Fibroblast of lung (primary cell): Measurements from ENCODE around the gene TAPBPL. TPM values are rescaled to one million over a fixed set of nuclear protein-coding genes. Genes with fewer than 3 reads are reported as not detected.

ENCODE experiments used
- DNase-seq, 2 donors: peaks; one replicate each; pipeline versions ENCODE4 v3.0.0 to v3.0.0-alpha.2; 2010; ENCODE audit warnings: low read depth in 2 of 2
- H2AFZ ChIP-seq: 2 replicates; pipeline ENCODE4 v1.5.1; 2012; ENCODE audit warnings: low read length, control low read depth, inconsistent platforms
- H3K27ac ChIP-seq: 2 replicates; pipeline ENCODE4 v1.5.1; 2011; ENCODE audit warnings: low read length, control low read depth; ENCODE audit not compliant: insufficient read depth
- H3K27me3 ChIP-seq: 2 replicates; pipeline ENCODE4 v1.5.1; 2011; ENCODE audit warnings: mild to moderate bottlenecking, low read length; ENCODE audit not compliant: control insufficient read depth, insufficient read depth
- H3K36me3 ChIP-seq: 2 replicates; pipeline ENCODE4 v1.5.1; 2011; ENCODE audit warnings: low read length; ENCODE audit not compliant: control insufficient read depth, insufficient read depth
- H3K4me1 ChIP-seq: 2 replicates; pipeline ENCODE4 v1.5.1; 2011; ENCODE audit warnings: low read length; ENCODE audit not compliant: control insufficient read depth, insufficient read depth; ENCODE audit errors: extremely low read depth
- H3K4me2 ChIP-seq: 2 replicates; pipeline ENCODE4 v1.5.1; 2011; ENCODE audit warnings: low read length, control low read depth; ENCODE audit not compliant: insufficient read depth; ENCODE audit errors: extremely low read depth
- H3K4me3 ChIP-seq, 4 experiments: fragments of 200-600 bp in 1 of 4; sonication (generic) in 1 of 4; replicated peaks in 1 of 4; 2 replicates each; pipeline ENCODE4 v1.5.1; 2011 to 2016; ENCODE audit warnings: low read length in 4 of 4, low read depth in 3 of 4, mild to moderate bottlenecking in 3 of 4, control low read depth in 2 of 4, inconsistent platforms in 1 of 4, mixed read lengths in 1 of 4; ENCODE audit not compliant: insufficient read depth in 1 of 4; ENCODE audit errors: control extremely low read depth in 1 of 4
- H3K79me2 ChIP-seq: 2 replicates; pipeline ENCODE4 v1.5.1; 2012; ENCODE audit warnings: mild to moderate bottlenecking, low read length, inconsistent platforms; ENCODE audit not compliant: control insufficient read depth, insufficient read depth
- H3K9ac ChIP-seq: 2 replicates; pipeline ENCODE4 v1.5.1; 2011; ENCODE audit warnings: mild to moderate bottlenecking, low read length, control low read depth; ENCODE audit not compliant: insufficient read depth
- H3K9me3 ChIP-seq: 2 replicates; pipeline ENCODE4 v1.5.1; 2012; ENCODE audit warnings: low read depth, low read length; ENCODE audit not compliant: control insufficient read depth, insufficient read depth
- H4K20me1 ChIP-seq: 2 replicates; pipeline ENCODE4 v1.5.1; 2011; ENCODE audit warnings: low read length; ENCODE audit not compliant: control insufficient read depth, insufficient read depth; ENCODE audit errors: extremely low read depth
- EZH2 ChIP-seq: IDR thresholded peaks from 2 replicates; pipeline ENCODE4 v1.5.1; 2012; ENCODE audit warnings: low read length, control low read depth, mild to moderate bottlenecking; ENCODE audit errors: missing control alignments
- polyA plus RNA-seq, 2 donors: library from polyadenylated mRNA; depleted of rRNA in 1 of 2; stranded (reverse) in 1 of 2; unstranded in 1 of 2; fragments of >200 nt; gene quantifications; 2 replicates each; pipeline ENCODE4 v1.2.1, GENCODE V29; 2011 to 2012; ENCODE audit warnings: missing spikeins in 1 of 2
- total RNA-seq: library from RNA; depleted of rRNA; stranded (reverse); fragments of >200 nt; gene quantifications from 2 replicates; pipeline ENCODE4 v1.2.1, GENCODE V29; 2014
- TF ChIP-seq, protein P1 (sequence below), 2 donors: IDR thresholded peaks in 1 of 2; conservative IDR thresholded peaks in 1 of 2; 1 replicate in 1 of 2; 2 replicates in 1 of 2; pipeline ENCODE4 v1.5.1; 2011 to 2012; ENCODE audit warnings: low read length in 2 of 2, control low read depth in 1 of 2, inconsistent platforms in 1 of 2, low read depth in 1 of 2, mild to moderate bottlenecking in 1 of 2

Gene TAPBPL
- total and polyA plus RNA-seq, 2 donors (not counting 1 experiment from before 2014, with no cell fraction given): 14.0 to 17.3 TPM

DNA sequence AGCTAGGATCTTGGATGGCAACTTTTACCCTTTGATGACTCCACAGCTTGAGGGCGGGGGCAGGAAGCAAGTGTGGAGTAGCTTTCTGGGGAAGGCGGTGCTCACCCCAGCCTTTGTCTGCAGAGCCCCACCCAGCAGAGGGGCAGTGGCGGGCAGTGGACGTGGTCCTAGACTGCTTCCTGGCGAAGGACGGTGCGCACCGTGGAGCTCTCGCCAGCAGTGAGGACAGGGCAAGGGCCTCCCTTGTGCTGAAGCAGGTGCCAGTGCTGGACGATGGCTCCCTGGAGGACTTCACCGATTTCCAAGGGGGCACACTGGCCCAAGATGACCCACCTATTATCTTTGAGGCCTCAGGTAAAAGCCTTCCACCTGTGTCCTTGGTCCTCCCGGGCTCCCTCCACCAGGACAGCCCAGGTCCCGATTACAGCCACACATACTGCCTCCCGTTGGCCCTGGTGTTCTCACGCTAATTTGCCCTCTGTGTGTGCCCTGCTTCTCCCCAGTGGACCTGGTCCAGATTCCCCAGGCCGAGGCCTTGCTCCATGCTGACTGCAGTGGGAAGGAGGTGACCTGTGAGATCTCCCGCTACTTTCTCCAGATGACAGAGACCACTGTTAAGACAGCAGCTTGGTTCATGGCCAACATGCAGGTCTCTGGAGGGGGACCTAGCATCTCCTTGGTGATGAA lies 1.2 kb downstream of the TAPBPL start:
- peak overlapping the region in 2 of 4 experiments; percentile 69 to 81 for H3K4me3 ChIP-seq

DNA sequence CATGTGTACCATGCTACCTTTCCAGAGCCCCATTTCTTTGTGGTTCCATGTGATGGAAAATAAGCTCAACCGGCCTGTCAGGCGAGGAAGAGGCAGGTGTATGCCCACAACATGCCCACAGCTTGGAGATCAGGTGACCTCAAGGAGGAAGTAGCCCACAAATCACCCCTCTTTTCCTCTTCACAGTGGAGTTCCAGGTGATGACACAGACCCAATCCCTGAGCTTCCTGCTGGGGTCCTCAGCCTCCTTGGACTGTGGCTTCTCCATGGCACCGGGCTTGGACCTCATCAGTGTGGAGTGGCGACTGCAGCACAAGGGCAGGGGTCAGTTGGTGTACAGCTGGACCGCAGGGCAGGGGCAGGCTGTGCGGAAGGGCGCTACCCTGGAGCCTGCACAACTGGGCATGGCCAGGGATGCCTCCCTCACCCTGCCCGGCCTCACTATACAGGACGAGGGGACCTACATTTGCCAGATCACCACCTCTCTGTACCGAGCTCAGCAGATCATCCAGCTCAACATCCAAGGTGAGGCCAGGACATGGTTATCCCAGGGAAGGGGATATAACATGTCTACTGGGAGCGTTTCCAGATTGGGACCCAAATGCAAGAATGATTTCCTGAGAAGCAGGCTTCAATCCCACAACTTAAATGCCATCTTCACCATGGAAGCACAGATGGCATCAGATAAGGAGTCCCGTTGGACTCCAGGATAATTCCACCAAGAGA lies 5.5 kb downstream of the TAPBPL start:
- no peak for DNase-seq
- H3K79me2 ChIP-seq: no peaks in the 10 kb centered on the region
- no peaks in the 10 kb centered on the region for H3K27me3 ChIP-seq
- no peak overlapping the region for H3K27ac ChIP-seq
- no peak overlapping the region for H3K4me3 ChIP-seq
- no peaks in the 10 kb centered on the region for H3K9me3 ChIP-seq
- H4K20me1 ChIP-seq: no peaks in the 10 kb centered on the region
- H3K36me3 ChIP-seq: peaks cover 22% of the 10 kb centered on the region
- H3K9ac ChIP-seq: no peak overlapping the region
- no peak overlapping the region for H2AFZ ChIP-seq
- H3K4me2 ChIP-seq: no peak overlapping the region
- H3K4me1 ChIP-seq: peaks cover 2% of the 10 kb centered on the region
- TF ChIP-seq, protein P1, sequence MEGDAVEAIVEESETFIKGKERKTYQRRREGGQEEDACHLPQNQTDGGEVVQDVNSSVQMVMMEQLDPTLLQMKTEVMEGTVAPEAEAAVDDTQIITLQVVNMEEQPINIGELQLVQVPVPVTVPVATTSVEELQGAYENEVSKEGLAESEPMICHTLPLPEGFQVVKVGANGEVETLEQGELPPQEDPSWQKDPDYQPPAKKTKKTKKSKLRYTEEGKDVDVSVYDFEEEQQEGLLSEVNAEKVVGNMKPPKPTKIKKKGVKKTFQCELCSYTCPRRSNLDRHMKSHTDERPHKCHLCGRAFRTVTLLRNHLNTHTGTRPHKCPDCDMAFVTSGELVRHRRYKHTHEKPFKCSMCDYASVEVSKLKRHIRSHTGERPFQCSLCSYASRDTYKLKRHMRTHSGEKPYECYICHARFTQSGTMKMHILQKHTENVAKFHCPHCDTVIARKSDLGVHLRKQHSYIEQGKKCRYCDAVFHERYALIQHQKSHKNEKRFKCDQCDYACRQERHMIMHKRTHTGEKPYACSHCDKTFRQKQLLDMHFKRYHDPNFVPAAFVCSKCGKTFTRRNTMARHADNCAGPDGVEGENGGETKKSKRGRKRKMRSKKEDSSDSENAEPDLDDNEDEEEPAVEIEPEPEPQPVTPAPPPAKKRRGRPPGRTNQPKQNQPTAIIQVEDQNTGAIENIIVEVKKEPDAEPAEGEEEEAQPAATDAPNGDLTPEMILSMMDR (conservative IDR thresholded peaks at IDR 0.05 in 1 of 2, IDR thresholded peaks at IDR 0.05 in 1 of 2; ENCODE audit: low read depth in 1 of 2, low read length in 2 of 2): no peak
- TF ChIP-seq EZH2: no peak

More for the DNA sequence above, 1.2 kb downstream of the TAPBPL start:
- TF ChIP-seq, protein P1 (conservative IDR thresholded peaks at IDR 0.05 in 1 of 2, IDR thresholded peaks at IDR 0.05 in 1 of 2; ENCODE audit: low read depth in 1 of 2, low read length in 2 of 2): no peak
- TF ChIP-seq EZH2: no peak
- no peaks in the 10 kb centered on the region for H3K9me3 ChIP-seq
- H2AFZ ChIP-seq: no peak overlapping the region
- H3K4me2 ChIP-seq: peak overlapping the region; percentile 100
- peaks cover 10% of the 10 kb centered on the region for H3K79me2 ChIP-seq
- DNase-seq: no peak
- no peaks in the 10 kb centered on the region for H4K20me1 ChIP-seq
- no peak overlapping the region for H3K9ac ChIP-seq
- H3K36me3 ChIP-seq: peaks cover 9% of the 10 kb centered on the region
- H3K27me3 ChIP-seq: no peaks in the 10 kb centered on the region
- peaks cover 12% of the 10 kb centered on the region for H3K4me1 ChIP-seq
- peak overlapping the region; percentile 87 for H3K27ac ChIP-seq

DNA sequence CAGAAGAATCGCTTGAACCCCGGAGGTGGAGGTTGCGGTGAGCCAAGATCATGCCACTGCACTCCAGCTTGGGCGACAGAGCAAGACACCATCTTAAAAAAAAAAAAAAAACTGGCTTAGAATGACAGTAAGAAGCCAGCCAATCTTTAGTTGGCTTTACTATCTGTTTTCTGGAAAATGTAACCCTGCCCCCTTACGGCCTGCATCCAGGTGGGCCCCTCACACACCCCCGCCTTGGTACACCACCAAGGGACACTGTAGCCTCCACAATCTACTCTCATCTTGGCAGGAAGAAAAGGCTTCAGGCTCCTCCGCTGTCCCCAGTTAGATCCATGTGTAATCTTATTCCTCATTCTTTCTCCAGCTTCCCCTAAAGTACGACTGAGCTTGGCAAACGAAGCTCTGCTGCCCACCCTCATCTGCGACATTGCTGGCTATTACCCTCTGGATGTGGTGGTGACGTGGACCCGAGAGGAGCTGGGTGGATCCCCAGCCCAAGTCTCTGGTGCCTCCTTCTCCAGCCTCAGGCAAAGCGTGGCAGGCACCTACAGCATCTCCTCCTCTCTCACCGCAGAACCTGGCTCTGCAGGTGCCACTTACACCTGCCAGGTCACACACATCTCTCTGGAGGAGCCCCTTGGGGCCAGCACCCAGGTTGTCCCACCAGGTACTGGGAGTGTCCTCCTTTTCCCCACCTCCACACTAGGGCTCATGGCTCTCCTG lies 6.6 kb downstream of the TAPBPL start:
- Histone ChIP-seq H3K79me2 (no peaks in the 10 kb centered on the region), H3K9me3 (no peaks in the 10 kb centered on the region), H3K4me2 (no peak overlapping the region), H3K4me1 (no peaks in the 10 kb centered on the region), H3K9ac (no peak overlapping the region), H2AFZ (no peak overlapping the region), H3K27ac (no peak overlapping the region), H3K4me3 (no peak overlapping the region), H4K20me1 (no peaks in the 10 kb centered on the region), H3K36me3 (peaks cover 27% of the 10 kb centered on the region), H3K27me3 (no peaks in the 10 kb centered on the region)
- no peak for DNase-seq
- TF ChIP-seq, protein P1 (conservative IDR thresholded peaks at IDR 0.05 in 1 of 2, IDR thresholded peaks at IDR 0.05 in 1 of 2; ENCODE audit: low read depth in 1 of 2, low read length in 2 of 2): no peak
- no peak for TF ChIP-seq EZH2
